Tibial nerve (tissue), 4 donors: ENCODE measurements around the gene BIRC6. TPM values are rescaled to one million over a fixed set of nuclear protein-coding genes. Genes with fewer than 3 reads are reported as not detected.

Experiments used
- DNase-seq, 2 donors: peaks; one replicate each; pipeline ENCODE4 v3.0.0-alpha.2; 2019; ENCODE audit warnings: low spot score in 2 of 2
- H3K27ac ChIP-seq, 4 donors: fragments of 200-600 bp; sonication (generic) in 3 of 4; one replicate each; pipeline ENCODE4 v1.5.1; 2017 to 2019; ENCODE audit warnings: mild to moderate bottlenecking in 1 of 4
- H3K27me3 ChIP-seq, 2 donors: fragments of 200-600 bp; sonication (generic) in 1 of 2; one replicate each; pipeline versions ENCODE4 v1.5.1 to v1.6.0; 2017 to 2019
- H3K36me3 ChIP-seq, 3 donors: fragments of 200-600 bp; sonication (generic); one replicate each; pipeline ENCODE4 v1.5.1; 2018 to 2019
- H3K4me1 ChIP-seq, 4 donors: fragments of 200-600 bp; sonication (generic) in 3 of 4; one replicate each; pipeline ENCODE4 v1.5.1; 2017 to 2019
- H3K4me3 ChIP-seq, 4 donors: fragments of 200-600 bp; sonication (generic) in 3 of 4; one replicate each; pipeline ENCODE4 v1.5.1; 2017 to 2019; ENCODE audit warnings: mild to moderate bottlenecking in 1 of 4, moderate library complexity in 1 of 4
- H3K9me3 ChIP-seq, 4 donors: fragments of 200-600 bp; sonication (generic) in 3 of 4; one replicate each; pipeline ENCODE4 v1.5.1; 2017 to 2019
- CTCF ChIP-seq, 5 experiments: fragments of 200-600 bp in 3 of 5; fragments of 450-650 bp in 2 of 5; sonication (generic) in 3 of 5; IDR thresholded peaks; one replicate each; pipeline ENCODE4 v1.5.1; 2016 to 2019; ENCODE audit warnings: antibody characterized with exemption in 5 of 5, mild to moderate bottlenecking in 3 of 5, moderate library complexity in 2 of 5
- EP300 ChIP-seq, 2 donors: sonication (generic); formaldehyde crosslinking; IDR thresholded peaks; one replicate each; pipeline ENCODE4 v1.6.1; 2017; ENCODE audit warnings: antibody characterized with exemption in 2 of 2, mild to moderate bottlenecking in 1 of 2
- POLR2A ChIP-seq, 2 donors: fragments of 450-650 bp; IDR thresholded peaks; one replicate each; pipeline ENCODE4 v1.6.1; 2017; ENCODE audit warnings: antibody characterized with exemption in 2 of 2, mild to moderate bottlenecking in 2 of 2, moderate library complexity in 2 of 2
- WGBS, 2 donors: methylation state at CpG; one replicate each; pipeline ENCODE4 v1.1.5; 2018; 5-methylcytosine and 5-hydroxymethylcytosine counted together
- total RNA-seq, 4 donors: library from RNA; depleted of rRNA; stranded (reverse); fragments of >200 nt; gene quantifications; one replicate each; pipeline ENCODE4 v1.1.0, GENCODE V29; 2016

Gene BIRC6
- total RNA-seq, 4 donors from 2014 or later, result 87.5 to 154 (median 124) TPM

- no peaks in the 10 kb centered on the region for H3K9me3 ChIP-seq
- TF ChIP-seq CTCF (IDR thresholded peaks at IDR 0.05) (no peak), POLR2A (IDR thresholded peaks at IDR 0.05) (no peak), EP300 (IDR thresholded peaks at IDR 0.05) (no peak)
- no peak for DNase-seq
- no peaks in the 10 kb centered on the region for H3K4me1 ChIP-seq
- no peak overlapping the region for H3K27ac ChIP-seq
- peaks cover 0 to 73% (median 6%) of the 10 kb centered on the region in 3 donors for H3K36me3 ChIP-seq
- no peaks in the 10 kb centered on the region for H3K27me3 ChIP-seq
- WGBS, 2 donors, result 100% methylated on average over 1 of the region's 1 CpG
- no peak overlapping the region for H3K4me3 ChIP-seq
Measured at GRCh38 chr2:32506446-32506845, 149.6 kb downstream of the BIRC6 start.

GRCh38 chr2:32514946-32515345 lies 158.1 kb downstream of the BIRC6 start:
- H3K27me3 ChIP-seq, result no peaks in the 10 kb centered on the region
- WGBS, 2 donors, result 92 to 97% methylated on average over 2 of the region's 2 CpGs
- no peak for DNase-seq
- no peaks in the 10 kb centered on the region for H3K9me3 ChIP-seq
- H3K36me3 ChIP-seq, result peaks cover 4 to 75% (median 6%) of the 10 kb centered on the region in 3 donors
- TF ChIP-seq CTCF (IDR thresholded peaks at IDR 0.05) (no peak), EP300 (IDR thresholded peaks at IDR 0.05) (no peak), POLR2A (IDR thresholded peaks at IDR 0.05) (no peak)
- no peak overlapping the region for H3K4me3 ChIP-seq
- no peaks in the 10 kb centered on the region for H3K4me1 ChIP-seq
- H3K27ac ChIP-seq, result no peak overlapping the region

GRCh38 chr2:32516567-32516966 lies 159.7 kb downstream of the BIRC6 start:
- Histone ChIP-seq H3K9me3 (no peaks in the 10 kb centered on the region), H3K4me1 (no peaks in the 10 kb centered on the region), H3K27ac (no peak overlapping the region), H3K36me3 (peaks cover 4 to 78% (median 6%) of the 10 kb centered on the region in 3 donors), H3K4me3 (no peak overlapping the region), H3K27me3 (no peaks in the 10 kb centered on the region)
- WGBS, 2 donors, result 73 to 77% methylated on average over 1 of the region's 1 CpG
- no peak for DNase-seq
- TF ChIP-seq POLR2A (IDR thresholded peaks at IDR 0.05), result no peak
- no peak for TF ChIP-seq CTCF (IDR thresholded peaks at IDR 0.05)
- TF ChIP-seq EP300 (IDR thresholded peaks at IDR 0.05), result no peak

GRCh38 chr2:32522770-32523169 lies 165.9 kb downstream of the BIRC6 start:
- DNase-seq, result no peak
- Histone ChIP-seq H3K9me3 (no peaks in the 10 kb centered on the region), H3K27ac (no peak overlapping the region), H3K36me3 (peaks cover 4 to 69% (median 8%) of the 10 kb centered on the region in 3 donors), H3K4me3 (no peak overlapping the region), H3K27me3 (no peaks in the 10 kb centered on the region), H3K4me1 (no peaks in the 10 kb centered on the region)
- 92 to 94% methylated on average over 3 of the region's 3 CpGs for WGBS, 2 donors
- TF ChIP-seq CTCF (IDR thresholded peaks at IDR 0.05) (no peak), POLR2A (IDR thresholded peaks at IDR 0.05) (no peak), EP300 (IDR thresholded peaks at IDR 0.05) (no peak)

GRCh38 chr2:32523686-32524085 lies 166.9 kb downstream of the BIRC6 start:
- Histone ChIP-seq H3K4me1 (no peaks in the 10 kb centered on the region), H3K4me3 (no peak overlapping the region), H3K9me3 (no peaks in the 10 kb centered on the region), H3K27ac (no peak overlapping the region), H3K36me3 (peaks cover 4 to 71% (median 8%) of the 10 kb centered on the region in 3 donors), H3K27me3 (no peaks in the 10 kb centered on the region)
- TF ChIP-seq EP300 (IDR thresholded peaks at IDR 0.05) (no peak), POLR2A (IDR thresholded peaks at IDR 0.05) (no peak), CTCF (IDR thresholded peaks at IDR 0.05) (no peak)
- WGBS, 2 donors, result 87 to 92% methylated on average over 6 of the region's 6 CpGs
- DNase-seq, result no peak
